OCI-LY3 (cell line): Measurements from ENCODE around the gene GNB1.

Source experiments
- EZH2phosphoT487 ChIP-seq: fragments of 200-600 bp; shearing (Covaris generic); IDR thresholded peaks from 2 replicates; pipeline ENCODE4 v1.6.1; 2018; ENCODE audit warnings: antibody characterized with exemption, mixed run types, low read depth
- TF ChIP-seq, protein P1 (sequence below): fragments of 200-600, 300-600 bp; sonication (generic); IDR thresholded peaks from 2 replicates; pipeline ENCODE4 v1.5.1; 2014; ENCODE audit warnings: antibody characterized with exemption, low read length, low read depth

- TF ChIP-seq, protein P1, sequence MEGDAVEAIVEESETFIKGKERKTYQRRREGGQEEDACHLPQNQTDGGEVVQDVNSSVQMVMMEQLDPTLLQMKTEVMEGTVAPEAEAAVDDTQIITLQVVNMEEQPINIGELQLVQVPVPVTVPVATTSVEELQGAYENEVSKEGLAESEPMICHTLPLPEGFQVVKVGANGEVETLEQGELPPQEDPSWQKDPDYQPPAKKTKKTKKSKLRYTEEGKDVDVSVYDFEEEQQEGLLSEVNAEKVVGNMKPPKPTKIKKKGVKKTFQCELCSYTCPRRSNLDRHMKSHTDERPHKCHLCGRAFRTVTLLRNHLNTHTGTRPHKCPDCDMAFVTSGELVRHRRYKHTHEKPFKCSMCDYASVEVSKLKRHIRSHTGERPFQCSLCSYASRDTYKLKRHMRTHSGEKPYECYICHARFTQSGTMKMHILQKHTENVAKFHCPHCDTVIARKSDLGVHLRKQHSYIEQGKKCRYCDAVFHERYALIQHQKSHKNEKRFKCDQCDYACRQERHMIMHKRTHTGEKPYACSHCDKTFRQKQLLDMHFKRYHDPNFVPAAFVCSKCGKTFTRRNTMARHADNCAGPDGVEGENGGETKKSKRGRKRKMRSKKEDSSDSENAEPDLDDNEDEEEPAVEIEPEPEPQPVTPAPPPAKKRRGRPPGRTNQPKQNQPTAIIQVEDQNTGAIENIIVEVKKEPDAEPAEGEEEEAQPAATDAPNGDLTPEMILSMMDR: no peak
- no peak for TF ChIP-seq EZH2phosphoT487
These were observed 17.7 kb downstream of the GNB1 start for GRCh38 chr1:1873186-1873585.
